Stimulated activated CD4-positive, alpha-beta T cell treated with anti-CD3 and anti-CD28 coated beads, Interleukin-2, amount 100 ng/mL, for 48 hours (primary cell): ENCODE results near the gene CLNK.

Source experiments
- DNase-seq, 2 donors: peaks; one replicate each; pipeline ENCODE4 v3.0.0-alpha.2; 2020

Gene CLNK

GRCh38 chr4:10438924-10439323, 245.6 kb downstream of the CLNK start:
- DNase-seq = no peak

DNA sequence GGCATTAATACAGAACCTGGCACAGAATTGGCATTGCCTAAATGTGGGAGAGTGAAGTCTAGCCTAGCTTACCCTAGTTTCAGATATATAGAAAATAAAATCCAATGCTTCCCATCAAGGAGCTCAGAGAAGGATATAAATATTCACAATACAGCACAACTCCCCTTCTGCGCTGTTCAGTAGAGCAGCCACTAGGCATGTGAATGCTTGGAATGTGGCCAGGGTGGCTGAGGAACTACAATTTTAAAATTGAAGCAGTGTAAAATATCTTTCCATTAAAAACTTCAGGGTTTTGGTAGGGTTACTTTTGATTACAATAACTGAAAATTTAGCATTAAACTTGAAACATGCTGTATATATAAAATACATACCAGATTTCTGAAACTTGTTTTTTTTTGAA, 246.8 kb downstream of the CLNK start:
- DNase-seq = no peak
